ENCODE results near the gene PARP4. TPM values are rescaled to one million over a fixed set of nuclear protein-coding genes. Genes with fewer than 3 reads are reported as not detected.

Gene PARP4
- total and polyA plus RNA-seq, 2 experiments from 2014 or later: 12.9 to 32.9 TPM

- Histone ChIP-seq H3K27me3 (ENCODE audit: insufficient read depth) (0 out of 2 replicates have a peak, but pooled peaks cover 4% of the 10 kb centered on the region), H2AFZ (peak overlapping the region; percentile 100), H3K36me3 (ENCODE audit: insufficient read depth) (no peaks in the 10 kb centered on the region), H3K4me2 (peak overlapping the region; percentile 89), H3K79me2 (replicated peaks; ENCODE audit: insufficient read depth) (peaks cover 50% of the 10 kb centered on the region), H3K9me2 (ENCODE audit: insufficient read depth) (no peaks in the 10 kb centered on the region), H3K4me3 (peak overlapping the region; percentile 91), H3K27ac (ENCODE audit: low read depth) (peak overlapping the region; percentile 71; the same call in 1 of the 2 replicates), H3F3A (replicated peaks; ENCODE audit: low read depth) (no peaks in the 10 kb centered on the region), H4K20me1 (replicated peaks; ENCODE audit: insufficient read depth) (0 out of 2 replicates have a peak, but pooled peaks cover 5% of the 10 kb centered on the region), H3K4me1 (ENCODE audit: insufficient read depth) (peaks cover 13% of the 10 kb centered on the region)
- DNase-seq (ENCODE audit: low spot score) (no peak), ATAC-seq (no peak)
- H3K4me3 Mint-ChIP-seq: peak overlapping the region; percentile 85
- no peak overlapping the region for H3K27ac Mint-ChIP-seq
- peaks cover 19% of the 10 kb centered on the region for H3K4me1 Mint-ChIP-seq
- peaks cover 14% of the 10 kb centered on the region for H3K9me3 Mint-ChIP-seq
- H3K36me3 Mint-ChIP-seq (ENCODE audit: low read depth): peaks cover 17% of the 10 kb centered on the region
- H3K27me3 Mint-ChIP-seq (ENCODE audit: insufficient read depth, low read depth, poor library complexity): no peaks in the 10 kb centered on the region
- TF ChIP-seq EZH2phosphoT487 (IDR thresholded peaks at IDR 0.05; ENCODE audit: unreplicated experiment) (no peak), ZNF331 (CRISPR knock-in tag; IDR thresholded peaks at IDR 0.05; ENCODE audit: low read depth) (no peak)
Measured at GRCh38 chr13:24511816-24512196, 772 bp downstream of the PARP4 start.

GRCh38 chr13:24511019-24511815 is 1.4 kb downstream of the PARP4 start:
- ATAC-seq (peak; percentile 4; the same call in 1 of the 3 replicates), DNase-seq (ENCODE audit: low spot score) (peak; percentile 33)
- H3K79me2 ChIP-seq (replicated peaks; ENCODE audit: insufficient read depth): peaks cover 50% of the 10 kb centered on the region
- H3K27me3 Mint-ChIP-seq (ENCODE audit: insufficient read depth, low read depth, poor library complexity): no peaks in the 10 kb centered on the region
- H3K36me3 ChIP-seq (ENCODE audit: insufficient read depth): no peaks in the 10 kb centered on the region
- 0 out of 2 replicates have a peak, but pooled peaks cover 5% of the 10 kb centered on the region for H4K20me1 ChIP-seq (replicated peaks; ENCODE audit: insufficient read depth)
- peaks cover 20% of the 10 kb centered on the region for H3K36me3 Mint-ChIP-seq (ENCODE audit: low read depth)
- H3K27me3 ChIP-seq (ENCODE audit: insufficient read depth): 0 out of 2 replicates have a peak, but pooled peaks cover 4% of the 10 kb centered on the region
- no peaks in the 10 kb centered on the region for H3K9me2 ChIP-seq (ENCODE audit: insufficient read depth)
- H3K4me3 Mint-ChIP-seq: peak overlapping the region; percentile 85
- no peaks in the 10 kb centered on the region for H3F3A ChIP-seq (replicated peaks; ENCODE audit: low read depth)
- H3K27ac ChIP-seq (ENCODE audit: low read depth): no peak overlapping the region
- H3K4me2 ChIP-seq: peak overlapping the region; percentile 89
- peak overlapping the region; percentile 91 for H3K4me3 ChIP-seq
- peaks cover 13% of the 10 kb centered on the region for H3K4me1 ChIP-seq (ENCODE audit: insufficient read depth)
- no peak overlapping the region for H2AFZ ChIP-seq
- peaks cover 14% of the 10 kb centered on the region for H3K9me3 Mint-ChIP-seq
- peaks cover 19% of the 10 kb centered on the region for H3K4me1 Mint-ChIP-seq
- peak overlapping the region; percentile 72 for H3K27ac Mint-ChIP-seq
- TF ChIP-seq ZNF462 (CRISPR knock-in tag; IDR thresholded peaks at IDR 0.05) (no peak), EZH2 (IDR thresholded peaks at IDR 0.05; ENCODE audit: low read depth, unreplicated experiment) (no peak), EZH2phosphoT487 (IDR thresholded peaks at IDR 0.05; ENCODE audit: unreplicated experiment) (no peak), ZNF114 (CRISPR knock-in tag; IDR thresholded peaks at IDR 0.05) (no peak), NANOG (IDR thresholded peaks at IDR 0.05; ENCODE audit: borderline replicate concordance) (no peak), STAT1 (IDR thresholded peaks at IDR 0.05; ENCODE audit: unreplicated experiment) (no peak), POLR2AphosphoS5 (IDR thresholded peaks at IDR 0.05; ENCODE audit: low read depth) (no peak)
